GM12801 (cell line): ENCODE results near the gene DLD.

Experiments
- CTCF ChIP-seq: IDR thresholded peaks from one replicate; pipeline ENCODE4 v1.5.1; 2011; ENCODE audit warnings: control low read depth; ENCODE audit not compliant: insufficient read length; ENCODE audit errors: extremely low read depth

DLD gene

GRCh38 chr7:107913851-107914250 is 22.9 kb downstream of the DLD start:
- no peak for TF ChIP-seq CTCF

GRCh38 chr7:107914831-107915230 is 23.8 kb downstream of the DLD start:
- no peak for TF ChIP-seq CTCF

- no peak for TF ChIP-seq CTCF
Observed at GRCh38 chr7:107915541-107915940, 24.6 kb downstream of the DLD start.

GRCh38 chr7:107917763-107918651 is 27.0 kb downstream of the DLD start:
- no peak for TF ChIP-seq CTCF

GRCh38 chr7:107918948-107919347 is 28.0 kb downstream of the DLD start:
- no peak for TF ChIP-seq CTCF

GRCh38 chr7:107920048-107920772 is 29.2 kb downstream of the DLD start:
- no peak for TF ChIP-seq CTCF

GRCh38 chr7:107922886-107923285 is 31.9 kb downstream of the DLD start:
- TF ChIP-seq CTCF, result no peak
